H9 (cell line): Measurements from ENCODE around the gene SGIP1. TPM values are rescaled to one million over a fixed set of nuclear protein-coding genes. Genes with fewer than 3 reads are reported as not detected.
A peak's percentile ranks its signal among the peaks of the same experiment; 100 is the strongest.

Experiments
- DNase-seq: peaks from one replicate; pipeline ENCODE4 v3.0.0-alpha.2; 2017
- H2AFZ ChIP-seq: one replicate; pipeline ENCODE4 v1.6.1; 2013; ENCODE audit warnings: mild to moderate bottlenecking, low read length, control low read depth, moderate library complexity
- H2AK5ac ChIP-seq: 2 replicates; pipeline ENCODE4 v1.6.1; 2013; ENCODE audit warnings: low read length, control low read depth, mixed read lengths; ENCODE audit not compliant: insufficient read length
- H2BK120ac ChIP-seq: one replicate; pipeline ENCODE4 v1.6.1; 2013; ENCODE audit warnings: low read depth, mild to moderate bottlenecking, low read length, control low read depth, inconsistent platforms; ENCODE audit not compliant: poor library complexity, severe bottlenecking
- H2BK12ac ChIP-seq: 2 replicates; pipeline ENCODE4 v1.6.1; 2013; ENCODE audit warnings: low read length, control low read depth, mixed read lengths, low read depth; ENCODE audit not compliant: insufficient read length
- H2BK15ac ChIP-seq: 2 replicates; pipeline ENCODE4 v1.6.1; 2013; ENCODE audit warnings: low read depth, low read length, control low read depth
- H2BK20ac ChIP-seq: one replicate; pipeline ENCODE4 v1.6.1; 2013; ENCODE audit warnings: low read depth, mild to moderate bottlenecking, low read length, control low read depth, inconsistent platforms; ENCODE audit not compliant: poor library complexity, severe bottlenecking
- H2BK5ac ChIP-seq: 2 replicates; pipeline ENCODE4 v1.6.1; 2013; ENCODE audit warnings: low read length, control low read depth, mixed read lengths; ENCODE audit not compliant: insufficient read length
- H3K14ac ChIP-seq: 2 replicates; pipeline ENCODE4 v1.6.1; 2013; ENCODE audit warnings: low read length, control low read depth; ENCODE audit not compliant: insufficient read depth
- H3K18ac ChIP-seq: 2 replicates; pipeline ENCODE4 v1.6.1; 2013; ENCODE audit warnings: low read depth, mild to moderate bottlenecking, mixed read lengths, low read length, control low read depth; ENCODE audit not compliant: insufficient read length
- H3K23ac ChIP-seq: 2 replicates; pipeline ENCODE4 v1.6.1; 2013; ENCODE audit warnings: low read length, control low read depth, mixed read lengths, low read depth; ENCODE audit not compliant: insufficient read length
- H3K23me2 ChIP-seq: 2 replicates; pipeline ENCODE4 v1.6.1; 2013; ENCODE audit warnings: low read depth, mild to moderate bottlenecking, mixed read lengths, low read length, control low read depth; ENCODE audit not compliant: insufficient read length, poor library complexity, severe bottlenecking
- H3K27ac ChIP-seq: 2 replicates; pipeline ENCODE4 v1.5.1; 2013; ENCODE audit warnings: low read length, control low read depth, mixed read lengths, low read depth; ENCODE audit not compliant: insufficient read length
- H3K27me3 ChIP-seq: 2 replicates; pipeline ENCODE4 v1.6.1; 2013; ENCODE audit warnings: low read length, control low read depth, inconsistent platforms; ENCODE audit not compliant: insufficient read depth
- H3K4ac ChIP-seq: 2 replicates; pipeline ENCODE4 v1.6.1; 2013; ENCODE audit warnings: low read depth, mild to moderate bottlenecking, control low read depth, inconsistent platforms, low read length, moderate library complexity
- H3K4me1 ChIP-seq: 2 replicates; pipeline ENCODE4 v1.6.1; 2013; ENCODE audit warnings: low read length, control low read depth, inconsistent platforms; ENCODE audit not compliant: insufficient read depth
- H3K4me2 ChIP-seq: 2 replicates; pipeline ENCODE4 v1.6.1; 2013; ENCODE audit warnings: low read length, control low read depth, mixed read lengths; ENCODE audit not compliant: insufficient read length, insufficient read depth
- H3K56ac ChIP-seq: 2 replicates; pipeline ENCODE4 v1.6.1; 2013; ENCODE audit warnings: low read depth, mild to moderate bottlenecking, mixed read lengths, low read length, control low read depth; ENCODE audit not compliant: insufficient read length
- H3K79me1 ChIP-seq: 2 replicates; pipeline ENCODE4 v1.6.1; 2013; ENCODE audit warnings: low read depth, mild to moderate bottlenecking, moderate library complexity, low read length, control low read depth, inconsistent platforms; ENCODE audit not compliant: insufficient read depth, poor library complexity, severe bottlenecking
- H3K79me2 ChIP-seq: 2 replicates; pipeline ENCODE4 v1.6.1; 2013; ENCODE audit warnings: low read length, control low read depth, inconsistent platforms; ENCODE audit not compliant: insufficient read depth
- H3K9ac ChIP-seq: 2 replicates; pipeline ENCODE4 v1.6.1; 2013; ENCODE audit warnings: low read length, control low read depth, mixed read lengths; ENCODE audit not compliant: insufficient read length; ENCODE audit errors: extremely low read depth
- H3K9me3 ChIP-seq: one replicate; pipeline ENCODE4 v1.6.1; 2013; ENCODE audit warnings: low read depth, low read length, inconsistent platforms; ENCODE audit not compliant: control insufficient read depth
- H3T11ph ChIP-seq: one replicate; pipeline ENCODE4 v1.6.1; 2013; ENCODE audit warnings: mild to moderate bottlenecking, low read length, control low read depth, inconsistent platforms
- H4K20me1 ChIP-seq: one replicate; pipeline ENCODE4 v1.6.1; 2013; ENCODE audit not compliant: control insufficient read depth, insufficient read length, insufficient read depth
- H4K5ac ChIP-seq: 2 replicates; pipeline ENCODE4 v1.6.1; 2013; ENCODE audit warnings: low read depth, mild to moderate bottlenecking, mixed read lengths, low read length, control low read depth; ENCODE audit not compliant: insufficient read length
- H4K8ac ChIP-seq: replicated peaks from 2 replicates; pipeline ENCODE4 v1.6.1; 2013; ENCODE audit warnings: low read length, control low read depth, mixed read lengths, low read depth; ENCODE audit not compliant: insufficient read length
- H4K91ac ChIP-seq: 2 replicates; pipeline ENCODE4 v1.6.1; 2013; ENCODE audit warnings: low read depth, mild to moderate bottlenecking, moderate library complexity, mixed read lengths, low read length, control low read depth; ENCODE audit not compliant: insufficient read length
- H3K27ac Mint-ChIP-seq, 3 experiments: 2 replicates in 2 of 3; 3 replicates in 1 of 3; pipeline ENCODE4 v1.8.0; 2020 to 2021; ENCODE audit warnings: mixed read lengths in 3 of 3, mild to moderate bottlenecking in 1 of 3, moderate library complexity in 1 of 3
- H3K27me3 Mint-ChIP-seq: 2 replicates; pipeline ENCODE4 v1.8.0; 2021; ENCODE audit warnings: low read depth, mild to moderate bottlenecking, moderate library complexity, mixed read lengths
- H3K36me3 Mint-ChIP-seq, 3 experiments: 2 replicates in 2 of 3; 3 replicates in 1 of 3; pipeline ENCODE4 v1.8.0; 2020 to 2021; ENCODE audit warnings: low read depth in 3 of 3, mixed read lengths in 3 of 3; ENCODE audit not compliant: insufficient read depth in 1 of 3
- H3K4me1 Mint-ChIP-seq, 2 experiments: 2 replicates each; pipeline ENCODE4 v1.8.0; 2020; ENCODE audit warnings: mixed read lengths in 2 of 2
- H3K4me3 Mint-ChIP-seq, 2 experiments: 2 replicates in 1 of 2; 3 replicates in 1 of 2; pipeline ENCODE4 v1.8.0; 2020 to 2021; ENCODE audit warnings: mild to moderate bottlenecking in 2 of 2, mixed read lengths in 2 of 2, moderate library complexity in 1 of 2
- H3K9me3 Mint-ChIP-seq, 2 experiments: 2 replicates in 1 of 2; 3 replicates in 1 of 2; pipeline ENCODE4 v1.8.0; 2020; ENCODE audit warnings: mild to moderate bottlenecking in 2 of 2, mixed read lengths in 2 of 2, moderate library complexity in 1 of 2
- total RNA-seq: library from RNA; stranded (reverse); gene quantifications from 2 replicates; pipeline ENCODE4 v1.2.1, GENCODE V29; 2021
- TF ChIP-seq, protein P1 (sequence below): fragments of 200-600 bp; sonication (generic); conservative IDR thresholded peaks from 3 replicates; pipeline ENCODE4 v1.8.0; 2021; ENCODE audit warnings: antibody characterized with exemption, mild to moderate bottlenecking

The SGIP1 gene
- total RNA-seq, 1 experiment from 2014 or later, result 1.5 TPM

DNA sequence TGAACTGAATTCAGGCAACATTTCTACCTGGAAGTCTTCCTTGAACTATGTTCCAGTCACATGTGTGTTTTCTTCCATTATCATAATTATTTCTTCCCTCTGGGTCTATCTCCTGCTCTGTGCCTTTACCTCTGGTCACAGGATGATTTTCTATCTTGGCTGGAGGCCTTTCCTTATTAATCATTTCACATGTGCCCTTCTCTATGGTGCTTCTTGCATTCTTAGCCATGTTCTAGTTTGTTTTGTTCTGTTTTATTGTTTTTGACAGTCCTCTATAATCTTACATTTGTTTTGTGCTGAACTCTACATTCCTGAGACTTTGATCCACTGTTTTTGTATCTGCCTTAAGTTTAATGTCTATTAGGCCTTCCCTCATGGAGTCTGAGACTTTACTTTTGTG, 51.0 kb downstream of the SGIP1 start:
- Histone ChIP-seq H3K9me3 (no peaks in the 10 kb centered on the region), H3K9ac (no peak overlapping the region), H3K56ac (no peak overlapping the region), H2BK20ac (no peak overlapping the region), H4K8ac (no peak overlapping the region), H3K23ac (no peak overlapping the region), H3K27ac (no peak overlapping the region), H3K27me3 (no peaks in the 10 kb centered on the region), H2BK120ac (no peak overlapping the region), H2BK5ac (no peak overlapping the region), H3K18ac (no peak overlapping the region), H4K20me1 (no peaks in the 10 kb centered on the region), H3K4me2 (no peak overlapping the region), H4K91ac (no peak overlapping the region), H3K4ac (no peak overlapping the region), H3K23me2 (no peaks in the 10 kb centered on the region), H4K5ac (no peak overlapping the region), H3K79me2 (no peaks in the 10 kb centered on the region), H2BK15ac (no peak overlapping the region), H3T11ph (no peak overlapping the region), H2AK5ac (no peak overlapping the region), H2AFZ (no peak overlapping the region), H3K79me1 (no peaks in the 10 kb centered on the region), H3K4me1 (no peaks in the 10 kb centered on the region), H2BK12ac (no peak overlapping the region), H3K14ac (no peak overlapping the region)
- TF ChIP-seq, protein P1, sequence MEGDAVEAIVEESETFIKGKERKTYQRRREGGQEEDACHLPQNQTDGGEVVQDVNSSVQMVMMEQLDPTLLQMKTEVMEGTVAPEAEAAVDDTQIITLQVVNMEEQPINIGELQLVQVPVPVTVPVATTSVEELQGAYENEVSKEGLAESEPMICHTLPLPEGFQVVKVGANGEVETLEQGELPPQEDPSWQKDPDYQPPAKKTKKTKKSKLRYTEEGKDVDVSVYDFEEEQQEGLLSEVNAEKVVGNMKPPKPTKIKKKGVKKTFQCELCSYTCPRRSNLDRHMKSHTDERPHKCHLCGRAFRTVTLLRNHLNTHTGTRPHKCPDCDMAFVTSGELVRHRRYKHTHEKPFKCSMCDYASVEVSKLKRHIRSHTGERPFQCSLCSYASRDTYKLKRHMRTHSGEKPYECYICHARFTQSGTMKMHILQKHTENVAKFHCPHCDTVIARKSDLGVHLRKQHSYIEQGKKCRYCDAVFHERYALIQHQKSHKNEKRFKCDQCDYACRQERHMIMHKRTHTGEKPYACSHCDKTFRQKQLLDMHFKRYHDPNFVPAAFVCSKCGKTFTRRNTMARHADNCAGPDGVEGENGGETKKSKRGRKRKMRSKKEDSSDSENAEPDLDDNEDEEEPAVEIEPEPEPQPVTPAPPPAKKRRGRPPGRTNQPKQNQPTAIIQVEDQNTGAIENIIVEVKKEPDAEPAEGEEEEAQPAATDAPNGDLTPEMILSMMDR, result no peak
- no peak overlapping the region for H3K4me3 Mint-ChIP-seq
- no peaks in the 10 kb centered on the region for H3K9me3 Mint-ChIP-seq
- peak overlapping the region in 1 of 3 experiments; percentile 41; a peak in 1 of 7 replicates for H3K27ac Mint-ChIP-seq
- H3K36me3 Mint-ChIP-seq, result no peaks in the 10 kb centered on the region
- no peaks in the 10 kb centered on the region for H3K4me1 Mint-ChIP-seq
- H3K27me3 Mint-ChIP-seq, result no peaks in the 10 kb centered on the region
- DNase-seq, result no peak
